ENCODE data around the gene FMN1. TPM values are rescaled to one million over a fixed set of nuclear protein-coding genes. Genes with fewer than 3 reads are reported as not detected.

Gene FMN1
- total and polyA plus RNA-seq, 2 of the 13 experiments (the other 11 are each of a cell fraction or from before 2014, with no cell fraction given), result 0.20 to 0.60 TPM

GRCh38 chr15:33009603-33010002, 184.9 kb downstream of the FMN1 start:
- POLR2A ChIA-PET, result no interaction called here
- Histone ChIP-seq H4K20me1 (ENCODE audit: insufficient read depth, low read length) (no peaks in the 10 kb centered on the region), H3K4me1 (ENCODE audit: insufficient read depth, low read length) (no peaks in the 10 kb centered on the region), H3K36me3 (replicated peaks in 1 of 2; ENCODE audit: control insufficient read depth in 1 of 2, insufficient read depth in 2 of 2, low read length in 2 of 2) (no peaks in the 10 kb centered on the region), H2AFZ (ENCODE audit: low read length) (no peak overlapping the region), H3K27ac (ENCODE audit: extremely low read length, insufficient read depth, low read length) (no peak overlapping the region), H3K9ac (ENCODE audit: insufficient read depth, low read depth, low read length) (no peak overlapping the region), H3K79me2 (ENCODE audit: insufficient read depth, low read length) (no peaks in the 10 kb centered on the region), H3K27me3 (ENCODE audit: control insufficient read depth in 1 of 2, insufficient read depth in 2 of 2, low read length in 2 of 2) (no peaks in the 10 kb centered on the region), H3K4me3 (replicated peaks in 1 of 3; ENCODE audit: insufficient read depth in 1 of 3, low read depth in 2 of 3, low read length in 3 of 3) (no peak overlapping the region), H3K4me2 (ENCODE audit: low read depth, low read length) (no peak overlapping the region), H3K9me3 (ENCODE audit: low read length) (no peaks in the 10 kb centered on the region)
- FAIRE-seq, result no peak
- 19% methylated on average over 4 of the region's 4 CpGs for WGBS (ENCODE audit: low lambda C conversion rate)
- in situ Hi-C loops (cut with HindIII; ENCODE audit: extremely low pct_ligation_motif_present, low pct_unique_long_range_greater_than_20kb), result no loop called here
- TF ChIP-seq HIC2 (CRISPR knock-in tag; IDR thresholded peaks at IDR 0.05; ENCODE audit: low read depth) (no peak), FOXM1 (CRISPR knock-in tag; IDR thresholded peaks at IDR 0.05) (no peak), EED (CRISPR knock-in tag; IDR thresholded peaks at IDR 0.05) (no peak), CEBPZ (IDR thresholded peaks at IDR 0.05; ENCODE audit: low read length) (no peak), NFKBIZ (CRISPR knock-in tag; IDR thresholded peaks at IDR 0.05) (no peak), ZNF678 (CRISPR knock-in tag; IDR thresholded peaks at IDR 0.05) (no peak), SETDB1 (CRISPR knock-in tag; IDR thresholded peaks at IDR 0.05; ENCODE audit: borderline replicate concordance) (no peak), MTERF4 (CRISPR knock-in tag; IDR thresholded peaks at IDR 0.05) (no peak), ZNF256 (CRISPR knock-in tag; conservative IDR thresholded peaks at IDR 0.05) (no peak), E2F5 (CRISPR knock-in tag; conservative IDR thresholded peaks at IDR 0.05) (no peak)
- BruUV-seq (replicated peaks), result no TSS peak
- no peak for DNase-seq (ENCODE audit: low spot score)
- intact Hi-C loops (cut with micrococcal nuclease; ENCODE audit: unreplicated experiment), result loop anchor here (5.0 kb wide), 1 partner anchor 123 kb away; no protein-coding TSS in a partner anchor
- ATAC-seq, result no peak
- CTCF ChIA-PET (ENCODE audit: low intra/inter-chr PET ratio, low total read pairs), result no interaction called here

Measured in HepG2 (cell line).